NCI-H1417 (cell line): ENCODE measurements around the gene GPC4.
"Not testable (repeated sequence)": the region's sequence is repeated elsewhere in the genome, so short reads cannot be mapped to it uniquely, and the experiment has no call there.

Experiments used
- DNase-seq, 3 experiments: peaks; one replicate each; lab custom pipeline; 2025; lab: John Stamatoyannopoulos, UW

The GPC4 gene

DNA sequence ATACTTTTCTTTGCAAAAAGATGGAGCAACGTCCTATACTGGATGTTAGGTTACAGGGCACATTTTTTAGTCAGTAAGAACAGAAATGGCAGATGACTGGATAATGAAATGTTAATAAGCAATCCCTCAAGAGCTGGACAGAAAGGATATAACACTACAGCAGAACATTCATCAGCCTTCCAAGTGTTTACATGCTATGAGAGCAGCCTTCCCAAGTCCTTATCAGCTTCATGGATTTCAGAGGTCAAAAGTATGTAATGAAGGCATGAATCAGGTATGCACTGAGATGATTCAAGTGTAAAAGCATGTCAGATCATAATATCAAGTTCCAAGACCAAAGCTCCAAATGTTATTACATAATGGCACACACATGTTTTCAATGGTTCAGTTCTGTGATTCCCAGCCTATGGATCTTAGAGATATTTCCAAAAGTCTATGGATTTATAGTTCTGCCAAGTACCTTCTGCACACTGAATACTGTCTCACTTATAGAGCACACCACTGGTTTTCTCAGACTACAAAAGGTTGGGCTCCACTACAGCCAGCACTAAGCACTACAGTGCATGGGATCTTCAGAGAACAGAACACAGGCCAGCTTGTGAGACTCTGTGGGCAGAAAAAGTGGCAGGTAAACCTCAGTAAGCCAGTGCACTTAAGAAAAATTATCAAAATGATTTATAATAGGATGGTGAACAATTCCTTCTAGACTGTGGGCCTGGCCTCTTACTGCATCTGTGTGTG, 49.2 kb downstream of the GPC4 start:
- no peak for DNase-seq

DNA sequence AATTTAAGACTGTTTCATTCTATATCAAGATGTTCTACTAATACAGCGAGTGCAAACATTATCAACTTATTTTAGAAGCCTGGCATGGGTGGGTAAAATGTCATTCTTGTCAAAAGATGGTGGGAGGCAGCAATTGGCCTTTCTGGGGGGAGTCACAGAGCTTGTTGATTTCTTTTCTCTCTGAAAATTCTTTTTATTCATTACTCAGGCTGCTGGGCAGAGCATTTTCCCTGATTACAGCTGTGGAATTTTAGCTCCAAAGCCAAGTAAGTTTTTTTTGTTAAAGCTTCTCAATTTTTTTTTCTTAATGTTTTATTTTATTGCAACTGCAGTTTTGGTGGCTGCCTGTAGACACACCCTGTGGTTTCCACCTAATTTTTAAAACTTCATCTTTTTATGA, 50.4 kb downstream of the GPC4 start:
- no peak for DNase-seq

DNA sequence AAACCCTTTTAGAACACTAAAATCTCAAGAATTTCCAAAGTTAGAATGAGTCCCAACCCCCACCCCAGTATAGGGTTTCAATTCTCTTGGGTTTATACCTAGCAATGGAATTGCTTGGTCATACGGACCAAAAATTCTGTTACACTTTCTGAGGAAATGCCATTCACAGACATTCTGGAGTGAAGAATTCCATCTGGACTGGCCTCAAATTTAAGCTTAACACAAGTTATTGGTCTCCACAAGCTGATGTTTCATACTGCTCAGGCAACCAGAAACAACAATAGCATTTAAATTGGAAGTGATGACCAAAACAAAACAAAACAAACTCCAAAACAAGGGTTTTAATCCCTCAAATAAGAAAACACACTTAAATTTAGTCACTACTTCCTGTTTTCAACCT, 51.1 kb downstream of the GPC4 start:
- no peak for DNase-seq

DNA sequence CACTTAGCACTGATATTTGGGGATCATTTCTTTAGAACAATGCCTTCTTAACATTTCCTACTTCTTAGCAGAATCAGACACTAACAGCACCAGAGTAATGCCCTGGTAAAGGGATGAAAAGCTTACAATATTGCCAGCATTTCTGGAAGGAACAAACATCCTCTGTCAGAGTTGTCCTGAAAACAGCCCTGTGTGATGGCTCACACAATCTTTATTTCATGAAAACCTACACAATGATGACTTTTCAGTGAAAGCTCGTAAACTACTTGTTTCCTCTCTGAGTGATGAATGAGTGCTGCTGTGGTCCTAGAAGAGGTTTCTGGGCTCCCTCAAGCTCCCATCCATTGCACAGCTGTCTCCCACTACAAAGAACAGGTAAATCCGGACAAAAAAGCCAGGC, 52.8 kb downstream of the GPC4 start:
- no peak for DNase-seq

DNA sequence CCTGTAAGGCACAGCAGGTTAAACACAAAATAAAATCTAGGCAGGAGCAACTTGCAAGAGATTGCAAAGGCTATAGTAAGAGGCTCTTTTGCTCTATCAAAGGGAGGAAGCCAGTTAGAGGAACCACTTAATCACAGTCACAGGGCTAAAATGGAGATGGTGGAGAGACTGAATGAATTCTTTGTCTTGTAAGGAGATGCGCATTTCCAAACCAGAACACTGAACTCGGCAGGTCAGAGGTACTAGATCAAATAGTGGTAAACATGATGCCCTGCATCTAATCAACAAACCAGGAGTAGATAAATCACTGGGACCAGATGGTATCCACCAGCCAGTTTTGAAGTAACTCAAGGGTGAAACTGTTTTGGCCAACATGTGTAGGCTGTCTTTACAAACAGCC, 55.8 kb downstream of the GPC4 start:
- no peak for DNase-seq

DNA sequence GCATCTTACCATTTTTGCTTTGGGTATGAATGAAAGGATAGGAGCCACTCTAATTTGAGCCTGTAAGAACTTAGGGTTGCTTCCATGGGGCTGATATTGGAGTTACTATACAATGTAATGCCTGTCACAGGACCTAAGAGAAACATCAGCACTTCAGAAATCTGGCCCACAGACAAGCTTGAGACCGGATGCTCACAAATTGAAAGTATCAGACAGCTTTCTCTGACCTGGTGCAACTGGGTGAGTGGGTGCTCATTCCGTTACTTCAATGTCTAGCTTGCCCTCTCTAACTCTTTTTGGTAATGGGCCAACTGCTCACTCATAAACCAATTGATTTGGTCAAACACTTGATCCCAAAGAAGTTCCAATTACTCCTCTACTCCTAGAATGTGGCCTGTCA, 62.1 kb downstream of the GPC4 start:
- no peak for DNase-seq

DNA sequence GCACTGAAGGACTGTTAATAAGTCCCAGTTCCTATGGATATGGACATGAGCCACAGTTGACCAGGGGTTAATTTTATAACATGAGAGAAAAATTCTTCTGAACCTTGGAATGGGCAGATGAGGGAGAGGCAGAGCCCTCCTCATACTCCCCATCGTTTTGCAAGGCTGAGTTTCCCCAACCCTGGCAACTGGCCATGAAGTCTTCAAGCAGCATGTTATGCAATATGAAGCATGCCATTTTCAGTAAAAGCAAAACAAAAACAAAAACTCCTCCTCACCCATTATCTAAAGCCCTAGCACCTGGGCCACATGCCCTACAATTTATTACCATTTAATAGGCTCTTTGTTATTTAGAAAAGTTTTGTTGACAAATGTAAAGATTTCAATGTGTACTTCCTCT, 64.5 kb downstream of the GPC4 start:
- peak in 1 of 3 experiments; percentile 19 for DNase-seq

DNA sequence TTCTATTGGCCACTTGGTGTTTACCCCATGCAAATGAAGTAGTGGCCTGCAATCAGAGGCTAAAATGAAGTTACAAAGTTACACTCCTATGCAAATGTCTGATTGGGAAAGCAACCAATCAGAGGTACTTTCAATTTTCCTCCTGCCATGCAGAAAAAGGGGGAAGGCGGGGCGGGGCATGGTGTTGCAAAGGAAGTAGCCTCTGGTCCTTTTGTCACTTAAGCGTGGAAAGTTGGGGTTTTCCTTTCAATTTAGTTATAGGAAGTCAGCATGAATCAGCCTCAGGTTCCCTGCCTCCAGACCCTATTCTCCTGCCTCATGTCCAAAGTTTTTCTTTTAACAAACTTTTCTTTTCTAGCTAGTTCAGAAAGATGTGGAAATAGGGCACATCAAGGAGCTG, 69.3 kb downstream of the GPC4 start:
- no peak for DNase-seq

DNA sequence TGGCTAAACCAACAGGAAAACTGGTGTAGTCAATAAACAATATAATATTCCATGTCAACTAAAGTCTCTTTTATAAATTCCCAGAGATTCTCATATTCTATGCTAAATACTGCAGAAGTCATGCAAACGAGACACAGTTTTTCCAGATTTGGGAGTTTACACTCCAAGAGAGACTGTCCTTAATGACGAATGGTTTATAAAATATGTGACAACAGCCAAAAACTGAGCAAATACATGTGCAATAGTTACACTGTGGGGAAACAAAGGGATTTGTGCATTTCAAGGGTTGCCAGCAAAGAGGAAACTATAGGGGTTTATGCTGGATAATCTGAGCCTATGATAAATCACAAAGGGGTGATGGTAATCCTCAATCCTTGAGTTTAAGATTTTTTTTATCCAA, 75.7 kb downstream of the GPC4 start:
- no peak for DNase-seq

DNA sequence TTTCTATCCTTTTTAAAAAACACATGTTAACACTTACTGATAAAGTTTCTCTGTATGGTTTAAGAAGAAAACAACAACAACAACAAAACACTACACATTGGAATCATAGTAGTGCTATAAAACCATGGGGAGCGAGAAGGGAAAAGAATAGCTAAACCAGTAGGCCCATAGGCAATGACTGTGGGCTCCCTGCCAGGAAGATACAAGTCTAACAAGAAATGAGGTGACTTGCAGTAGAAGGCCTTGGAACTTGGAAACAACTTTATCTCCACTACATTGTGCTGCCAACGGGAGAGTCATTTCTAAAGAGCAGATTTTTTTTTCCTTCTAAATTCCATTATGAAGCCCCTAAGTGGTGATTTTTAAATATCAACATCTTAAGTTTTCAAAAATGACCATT, 78.0 kb downstream of the GPC4 start:
- DNase-seq, result no peak

DNA sequence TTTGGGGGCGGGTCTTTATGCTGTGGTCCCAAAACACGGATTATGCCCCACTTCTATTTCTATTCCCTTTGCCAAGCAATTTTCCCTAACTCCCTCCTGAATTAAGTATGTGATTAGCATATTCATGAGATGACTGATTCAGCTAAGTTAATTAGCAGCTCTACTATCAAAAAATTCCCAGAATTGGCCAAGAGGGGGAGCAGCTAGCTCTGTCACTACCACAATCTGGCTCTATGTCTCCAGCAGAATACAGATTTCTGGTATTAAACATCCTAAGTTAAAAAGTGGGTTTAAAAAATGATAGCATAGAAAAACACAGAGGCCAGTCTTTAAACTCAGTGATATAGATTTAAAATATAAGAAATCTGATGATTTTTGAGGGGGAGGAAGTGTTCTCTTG, 80.3 kb downstream of the GPC4 start:
- peak; percentile 10 to 48 (median 13) for DNase-seq

DNA sequence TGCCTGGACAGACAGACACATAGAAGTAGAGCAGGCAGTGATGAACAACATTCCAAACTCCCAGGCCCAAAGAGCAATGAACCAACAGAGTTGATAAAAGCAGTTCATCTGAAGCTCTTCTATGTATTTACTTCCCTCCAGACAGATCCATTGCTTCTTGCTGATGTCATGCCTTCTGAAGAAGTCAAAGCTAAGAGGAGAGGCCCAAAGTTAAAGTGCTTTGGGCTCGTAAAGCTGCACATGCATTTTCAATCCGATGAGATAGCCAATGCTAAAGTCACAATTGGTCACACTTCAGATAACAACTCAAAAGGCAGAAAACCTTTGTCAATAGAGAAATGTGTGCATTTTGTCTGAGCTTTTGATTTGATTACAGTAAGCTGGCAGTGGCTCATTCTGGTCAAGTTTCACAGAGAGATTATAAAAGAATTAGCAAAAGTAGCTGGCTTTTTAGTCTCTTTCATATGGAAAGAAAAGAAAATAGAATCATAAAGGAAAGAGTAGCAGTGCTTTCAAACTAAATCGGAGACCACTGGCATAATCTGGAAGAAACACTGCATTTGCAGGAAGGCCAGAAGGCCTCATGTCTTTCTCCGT, 82.0 kb downstream of the GPC4 start:
- no peak for DNase-seq

DNA sequence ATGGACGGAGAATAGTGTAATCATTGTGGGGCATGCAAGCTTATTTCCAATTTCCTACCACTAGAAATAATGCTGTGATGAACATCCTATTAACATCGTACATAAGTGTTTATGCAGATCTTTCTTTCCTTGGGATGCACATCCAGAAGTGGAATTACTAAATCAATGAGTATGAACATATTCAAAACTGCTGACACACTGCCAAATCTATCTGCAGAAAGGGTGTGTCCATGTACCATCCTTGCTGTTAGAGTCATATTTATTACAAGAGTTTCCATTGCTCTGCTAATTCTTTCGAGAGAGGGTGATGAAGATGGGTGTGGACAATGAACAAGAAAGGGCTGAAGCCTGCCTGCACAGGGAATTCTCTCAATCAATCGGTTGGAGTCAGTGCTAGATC, 82.6 kb downstream of the GPC4 start:
- no peak for DNase-seq

DNA sequence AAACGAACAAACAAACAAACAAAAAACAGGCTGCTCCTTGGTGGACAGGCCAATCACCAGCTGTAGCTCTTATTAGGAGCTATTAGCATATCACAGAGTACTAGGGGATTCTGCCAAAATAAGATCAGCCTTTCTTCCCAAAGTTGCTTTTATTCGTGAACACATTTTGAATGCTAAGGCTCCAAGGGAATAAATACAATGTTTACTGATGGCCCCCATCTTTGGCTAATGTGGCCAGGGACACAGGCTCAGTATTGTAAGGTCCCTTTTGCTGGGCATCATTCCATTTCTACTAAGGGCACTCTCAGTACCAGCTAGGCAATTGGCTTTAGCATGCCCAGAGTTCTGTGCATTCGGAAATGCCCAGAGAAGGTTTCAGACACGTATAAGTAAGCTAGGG, 84.3 kb downstream of the GPC4 start:
- no peak for DNase-seq

DNA sequence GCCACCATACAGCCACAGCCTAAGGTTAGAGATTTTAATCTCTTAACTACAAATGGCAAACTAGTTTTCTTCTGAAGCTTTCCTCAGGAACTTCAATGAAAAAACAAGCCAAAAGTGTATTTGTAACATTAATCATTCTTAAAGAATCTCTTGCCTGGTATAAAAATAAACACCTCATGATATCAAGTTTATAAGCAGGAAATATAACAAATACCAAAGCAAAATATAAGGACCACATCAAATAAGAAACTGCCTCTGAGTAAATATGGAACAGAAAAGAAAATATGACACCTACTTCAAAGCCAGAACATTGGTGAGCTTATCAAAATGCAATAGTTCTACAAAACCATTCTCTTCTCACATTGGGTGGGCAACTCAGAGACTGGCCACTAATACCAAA, 89.9 kb downstream of the GPC4 start:
- no peak for DNase-seq

DNA sequence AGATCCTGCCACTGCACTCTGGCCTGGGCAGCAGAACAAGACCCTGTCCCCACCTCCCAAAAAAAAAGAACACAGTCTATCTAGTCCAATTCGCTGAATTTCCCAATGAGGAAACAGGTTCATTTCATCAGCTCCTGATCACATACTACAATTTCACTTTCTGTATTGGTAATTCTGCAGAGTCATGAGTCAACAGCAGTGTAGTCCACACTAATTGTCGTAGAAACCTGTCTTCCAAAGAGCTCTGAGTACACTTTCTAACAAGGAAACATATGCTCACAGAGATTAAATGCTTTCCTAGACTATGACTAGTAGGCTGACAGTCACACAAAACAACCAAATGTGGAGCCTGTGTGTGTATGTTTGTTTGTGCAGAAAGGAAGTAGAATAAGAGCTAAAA, 91.9 kb downstream of the GPC4 start:
- no peak for DNase-seq

DNA sequence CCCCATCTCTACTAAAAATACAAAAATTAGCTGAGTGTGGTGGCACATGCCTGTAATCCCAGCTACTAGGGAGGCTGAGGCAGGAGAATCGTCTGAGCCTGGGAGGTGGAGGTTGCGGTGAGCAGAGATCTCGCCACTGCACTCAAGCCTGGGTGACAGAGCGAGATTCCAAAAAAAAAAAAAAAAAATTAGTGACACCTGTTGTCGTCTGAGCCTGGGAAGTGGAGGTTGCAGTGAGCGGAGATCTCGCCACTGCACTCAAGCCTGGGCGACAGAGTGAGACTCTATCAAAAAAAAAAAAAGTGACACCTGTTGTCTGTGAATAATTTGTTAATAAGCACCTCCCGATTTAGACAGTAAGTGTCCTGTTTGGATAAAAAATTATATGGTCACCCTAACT, 93.0 kb downstream of the GPC4 start:
- DNase-seq, result not testable (repeated sequence)

DNA sequence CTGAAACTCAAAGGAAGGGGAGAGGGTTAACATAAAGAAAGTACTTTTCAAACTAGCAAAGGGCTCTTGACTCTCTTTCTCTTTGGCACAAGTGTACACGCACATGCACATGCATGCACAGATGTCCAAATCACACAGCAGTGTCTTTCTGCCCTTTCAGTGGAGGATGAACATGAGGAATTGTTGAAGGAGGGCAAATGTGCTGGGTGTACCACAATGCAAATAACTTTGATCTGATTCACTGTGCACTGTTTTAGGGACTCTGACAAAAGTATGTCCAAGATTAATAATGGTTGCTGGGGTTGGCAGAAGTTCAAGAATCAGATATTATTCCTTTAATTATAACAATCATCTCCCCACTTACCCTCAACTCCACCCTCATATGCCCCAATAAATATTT, 93.8 kb downstream of the GPC4 start:
- no peak for DNase-seq

DNA sequence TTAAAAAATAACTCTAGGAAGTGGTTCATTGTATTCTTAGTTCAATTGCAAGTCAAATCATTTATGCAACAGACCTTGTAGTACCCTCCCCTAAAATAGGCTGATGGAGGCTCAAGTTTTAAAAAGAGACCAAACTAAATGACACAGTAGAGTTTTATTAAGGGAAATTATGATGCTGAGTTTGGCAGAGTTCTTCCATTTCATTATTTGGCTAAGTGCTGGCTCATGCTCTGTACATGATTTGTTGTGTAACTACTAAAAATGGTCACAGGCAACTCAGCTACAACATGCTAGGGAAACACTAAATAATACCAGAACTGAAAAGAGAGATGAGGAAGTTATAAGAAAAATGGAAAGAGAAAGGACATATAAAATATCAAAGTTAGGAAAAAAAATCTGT, 101.0 kb downstream of the GPC4 start:
- DNase-seq, result no peak

DNA sequence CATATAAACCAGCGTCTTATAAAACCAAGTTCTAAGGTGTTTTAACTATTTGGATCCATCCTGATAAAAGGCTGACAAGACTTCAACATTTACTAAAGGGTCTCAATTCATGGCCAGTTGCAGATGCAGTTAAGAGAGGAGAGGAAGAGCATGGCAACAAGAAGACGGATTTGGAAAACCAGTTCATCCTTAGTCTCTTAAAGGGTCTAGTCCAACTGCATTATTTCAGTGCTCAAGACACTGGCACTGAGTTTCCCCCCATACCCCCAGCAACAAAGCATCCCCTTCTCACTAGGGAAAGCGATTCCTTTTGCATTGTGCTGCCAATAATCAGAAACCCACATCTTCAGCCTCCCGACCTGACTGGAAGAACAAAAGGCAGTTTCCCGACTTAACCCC, 106.8 kb downstream of the GPC4 start:
- no peak for DNase-seq

DNA sequence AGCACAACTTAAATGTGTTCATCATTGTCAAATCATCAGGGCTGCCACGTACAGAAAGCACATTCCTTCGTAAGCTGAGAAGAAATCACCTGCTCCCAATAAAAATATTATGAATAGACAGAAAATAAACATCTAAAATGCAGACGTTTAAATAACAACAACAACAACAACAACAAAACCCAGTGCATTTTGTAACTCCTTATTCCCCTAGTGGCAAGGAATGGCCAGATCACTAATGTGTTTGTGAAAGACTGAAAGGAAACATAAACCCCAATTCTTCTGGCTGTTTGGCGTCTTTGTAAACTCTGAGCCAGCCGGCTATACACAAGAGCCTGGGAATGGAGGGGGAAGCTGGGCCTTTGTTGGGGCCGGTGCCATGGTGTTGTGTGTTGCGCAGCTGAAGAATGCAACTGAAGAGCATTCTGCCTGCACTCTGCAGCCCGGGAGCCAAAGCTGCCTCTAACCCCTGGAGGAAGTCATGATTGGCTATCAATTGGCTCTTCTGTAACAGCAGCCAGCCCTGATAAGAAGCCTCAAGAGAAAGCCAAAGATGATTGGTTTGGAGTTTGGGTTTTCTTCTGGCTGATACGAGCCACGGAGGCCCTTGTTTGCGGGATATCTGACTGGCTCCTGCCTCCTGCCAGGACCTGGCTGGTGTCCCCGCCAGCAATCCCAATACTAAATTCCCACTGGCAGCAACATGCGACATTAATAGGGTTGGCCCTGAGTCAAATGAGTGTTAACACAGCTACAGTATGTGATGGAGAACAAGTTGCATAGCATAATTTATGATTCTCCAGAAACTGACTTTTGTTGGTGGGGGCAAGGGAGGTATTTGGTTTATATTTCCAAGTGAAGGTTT, 107.4 kb downstream of the GPC4 start:
- DNase-seq, result no peak

DNA sequence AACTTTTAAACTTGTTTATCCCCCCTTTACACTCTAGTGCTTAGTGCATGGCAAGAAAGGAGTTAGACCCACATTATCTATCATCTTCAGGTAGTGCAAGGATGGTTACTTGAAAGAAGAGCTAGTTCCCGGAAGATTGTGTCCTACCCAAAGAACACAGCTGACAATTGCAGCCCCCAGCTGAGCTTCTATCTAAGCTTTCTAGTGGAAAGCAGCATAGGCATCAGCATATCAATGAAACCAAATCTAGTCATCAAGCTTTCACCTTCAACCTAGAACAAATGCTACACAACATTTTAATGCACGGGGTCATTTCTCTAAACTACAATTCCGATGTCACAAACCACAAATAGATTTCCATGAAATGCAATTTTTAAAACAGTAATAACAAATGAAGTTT, 108.2 kb downstream of the GPC4 start:
- DNase-seq, result no peak

DNA sequence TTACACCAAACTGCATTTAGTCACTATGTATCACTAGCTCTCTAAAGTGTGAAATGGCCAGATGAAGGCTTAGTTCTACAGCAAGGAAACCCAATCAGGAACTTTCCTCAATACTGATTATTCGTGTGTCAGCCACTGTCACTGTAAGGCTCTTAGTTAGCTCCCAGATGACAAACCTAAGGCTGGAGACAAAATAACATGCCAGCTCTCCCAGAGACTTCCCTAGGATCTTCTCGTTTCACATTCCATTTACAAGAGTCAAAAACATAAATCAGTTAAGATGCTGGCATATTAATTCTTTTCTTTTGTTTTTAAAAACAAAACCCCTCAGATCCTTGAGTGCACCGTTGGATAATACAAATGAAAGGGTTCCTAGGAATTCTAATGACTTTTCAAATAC, 109.0 kb downstream of the GPC4 start:
- no peak for DNase-seq
